ENCODE results near the gene ZBTB7A.
A peak's percentile ranks its signal among the peaks of the same experiment; 100 is the strongest.
"Not testable (repeated sequence)": the region's sequence is repeated elsewhere in the genome, so short reads cannot be mapped to it uniquely, and the experiment has no call there.

The ZBTB7A gene

DNA sequence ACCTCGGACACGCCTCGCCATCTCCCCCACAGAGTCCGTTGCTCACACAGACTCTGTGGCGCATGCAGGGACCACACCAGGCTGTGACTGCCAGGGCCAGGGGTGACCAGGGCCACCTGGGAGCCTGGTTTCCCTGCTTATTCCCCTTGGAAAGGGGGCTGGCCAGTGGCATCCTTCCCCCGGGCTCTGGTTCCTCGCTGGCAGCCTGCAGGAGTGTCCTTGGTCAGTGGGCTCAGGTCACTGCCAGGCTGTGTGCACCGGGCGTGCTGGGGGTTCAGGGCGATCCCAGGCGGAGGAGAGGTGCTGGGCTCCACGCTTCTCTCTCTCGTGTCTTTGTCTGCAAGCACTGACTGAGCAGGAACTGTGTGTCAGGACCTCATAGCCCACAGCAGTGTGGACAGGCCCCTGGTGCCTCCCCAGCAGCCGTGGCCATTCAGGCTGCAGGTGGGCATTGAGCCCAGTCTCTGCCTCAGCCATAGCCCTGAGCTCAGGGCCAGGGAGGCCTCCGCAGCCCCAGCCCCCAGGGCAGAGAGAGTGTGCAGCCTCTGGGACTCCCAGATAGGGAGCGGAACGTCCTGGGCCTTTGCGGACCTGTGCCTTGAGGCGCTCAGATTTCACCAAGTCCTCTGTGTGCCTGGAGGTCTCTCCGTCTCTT lies 52.7 kb downstream of the ZBTB7A start:
- DNase-seq, result no peak

DNA sequence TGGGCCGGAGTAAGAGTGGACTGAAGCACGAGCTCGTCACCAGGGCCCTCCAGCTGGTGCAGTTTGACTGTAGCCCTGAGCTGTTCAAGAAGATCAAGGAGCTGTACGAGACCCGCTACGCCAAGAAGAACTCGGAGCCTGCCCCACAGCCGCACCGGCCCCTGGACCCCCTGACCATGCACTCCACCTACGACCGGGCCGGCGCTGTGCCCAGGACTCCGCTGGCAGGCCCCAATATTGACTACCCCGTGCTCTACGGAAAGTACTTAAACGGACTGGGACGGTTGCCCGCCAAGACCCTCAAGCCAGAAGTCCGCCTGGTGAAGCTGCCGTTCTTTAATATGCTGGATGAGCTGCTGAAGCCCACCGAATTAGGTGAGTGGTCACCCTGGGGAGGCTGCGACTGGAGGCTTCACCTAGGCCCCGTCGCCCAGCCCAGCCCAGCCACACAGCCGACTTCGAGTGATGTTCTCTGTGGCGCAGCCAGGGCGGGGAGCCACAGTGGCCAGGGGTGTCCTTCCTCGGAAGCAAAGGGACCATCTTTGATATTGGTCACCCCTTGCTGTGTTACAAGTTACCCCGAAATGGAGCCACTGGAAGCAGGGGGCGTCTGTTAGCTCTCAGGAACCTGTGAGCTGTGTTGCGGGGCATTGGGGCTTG lies 53.6 kb downstream of the ZBTB7A start:
- DNase-seq, result no peak

DNA sequence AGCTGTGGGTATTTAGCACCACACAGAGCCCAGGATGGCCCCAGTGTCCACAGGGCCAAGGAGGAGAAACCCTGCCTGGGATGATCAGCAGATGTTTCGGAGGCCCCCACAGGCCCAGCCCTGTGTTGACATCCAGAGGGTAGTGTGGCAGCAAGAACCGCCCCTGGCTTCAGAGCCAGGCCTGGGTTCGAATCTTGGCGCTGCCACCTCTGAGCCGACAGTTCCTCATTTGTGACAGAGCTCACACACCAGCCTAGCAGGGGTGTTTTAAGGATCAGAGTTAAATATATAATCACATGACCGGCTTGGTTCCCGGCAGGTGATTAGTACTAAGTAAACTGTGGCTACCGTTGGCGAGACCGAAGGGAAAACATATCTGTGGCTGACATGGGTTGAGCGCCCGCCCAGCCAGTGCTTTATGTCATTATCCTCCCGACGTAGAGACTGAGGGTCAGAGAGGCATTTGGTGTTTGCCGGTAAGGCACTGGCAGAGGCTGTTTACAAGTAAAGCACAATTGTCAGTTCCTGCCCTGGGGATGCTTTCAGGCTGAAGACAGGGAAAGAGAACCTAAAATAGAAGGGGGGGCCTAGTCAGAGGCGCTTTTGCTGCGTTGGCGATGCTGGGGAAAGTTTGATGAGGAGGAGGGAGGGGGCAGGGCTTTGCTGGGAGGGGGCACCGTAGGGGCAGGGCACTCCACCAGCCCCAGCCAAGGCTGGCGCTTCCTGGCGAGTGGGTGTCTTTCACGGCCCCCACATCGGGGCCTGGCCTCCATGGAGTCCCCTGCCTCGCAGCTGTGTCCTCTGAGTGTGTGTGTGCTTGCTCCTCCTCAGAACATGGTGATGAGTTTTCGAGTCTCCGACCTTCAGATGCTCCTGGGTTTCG lies 54.4 kb downstream of the ZBTB7A start:
- no peak for DNase-seq

DNA sequence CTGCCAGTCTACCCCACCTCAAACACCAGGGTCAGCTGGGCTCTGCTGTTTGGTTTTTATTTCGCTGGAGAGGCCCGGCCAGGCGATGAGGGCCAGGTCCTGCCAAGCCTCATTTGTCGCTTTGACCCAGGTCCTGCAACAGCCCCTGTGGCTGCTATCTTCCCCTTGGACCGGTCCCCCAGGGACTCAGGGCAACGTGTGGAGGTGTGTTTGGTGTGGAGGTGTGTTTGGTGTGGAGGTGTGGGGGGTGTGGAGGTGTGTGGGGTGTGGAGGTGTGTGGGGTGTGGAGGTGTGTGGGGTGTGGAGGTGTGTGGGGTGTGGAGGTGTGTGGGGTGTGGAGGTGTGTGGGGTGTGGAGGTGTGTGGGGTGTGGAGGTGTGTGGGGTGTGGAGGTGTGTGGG lies 55.3 kb downstream of the ZBTB7A start:
- not testable (repeated sequence) for DNase-seq

DNA sequence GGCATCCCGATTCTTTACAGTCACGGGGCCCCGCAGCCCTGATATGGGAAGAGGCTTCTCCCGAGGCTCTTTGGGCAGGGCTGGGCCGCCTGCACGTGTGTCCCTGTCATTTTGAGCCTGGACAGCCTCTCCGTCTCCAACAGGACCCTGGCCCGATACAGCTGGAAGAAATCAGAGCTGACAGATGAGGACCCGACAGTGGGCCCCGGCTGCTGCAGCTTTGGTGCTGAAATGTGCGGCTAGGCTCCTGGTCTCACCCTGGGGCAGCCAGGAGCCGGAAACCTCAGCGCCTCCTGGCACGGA lies 55.9 kb downstream of the ZBTB7A start:
- no peak for DNase-seq

DNA sequence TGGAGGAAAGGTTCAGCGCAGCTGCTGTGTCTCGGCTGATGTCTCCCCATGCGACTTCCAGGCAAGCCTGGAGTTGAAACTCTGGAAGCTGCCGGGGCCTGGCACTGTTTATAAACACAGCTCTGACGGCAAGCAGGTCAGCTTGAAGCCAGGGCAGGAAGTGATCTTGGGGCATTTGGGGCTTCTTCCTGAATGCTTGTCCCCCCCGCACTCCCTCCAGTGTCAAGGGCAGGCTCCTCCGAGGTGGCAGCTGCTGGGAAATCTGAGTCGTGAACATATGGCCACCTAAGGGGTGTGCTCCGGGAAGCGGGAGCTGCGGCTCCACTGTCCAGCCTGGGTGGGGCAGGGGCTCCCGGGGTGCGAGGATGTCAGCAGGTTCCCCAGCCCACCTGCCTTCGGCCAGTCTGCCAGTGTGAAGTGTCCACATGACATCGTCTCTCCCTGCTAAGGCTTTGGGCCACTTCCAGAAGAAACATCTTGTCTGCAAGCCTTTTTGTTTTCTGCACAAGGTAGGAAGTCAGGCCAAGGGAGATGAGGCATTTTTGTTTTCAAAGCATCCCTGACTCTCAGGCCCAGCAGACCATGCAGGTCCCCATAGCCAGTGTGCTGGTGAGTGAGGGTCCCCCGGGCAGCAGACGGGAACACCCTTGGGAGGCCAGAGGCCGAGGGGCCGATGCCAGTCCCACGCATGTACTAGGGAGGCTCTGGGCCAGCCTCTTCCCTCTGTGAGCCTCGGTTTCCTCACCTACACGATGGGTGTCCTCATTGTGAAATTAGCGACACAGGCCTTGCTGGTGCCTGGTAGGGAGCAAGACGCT lies 56.5 kb downstream of the ZBTB7A start:
- no peak for DNase-seq

DNA sequence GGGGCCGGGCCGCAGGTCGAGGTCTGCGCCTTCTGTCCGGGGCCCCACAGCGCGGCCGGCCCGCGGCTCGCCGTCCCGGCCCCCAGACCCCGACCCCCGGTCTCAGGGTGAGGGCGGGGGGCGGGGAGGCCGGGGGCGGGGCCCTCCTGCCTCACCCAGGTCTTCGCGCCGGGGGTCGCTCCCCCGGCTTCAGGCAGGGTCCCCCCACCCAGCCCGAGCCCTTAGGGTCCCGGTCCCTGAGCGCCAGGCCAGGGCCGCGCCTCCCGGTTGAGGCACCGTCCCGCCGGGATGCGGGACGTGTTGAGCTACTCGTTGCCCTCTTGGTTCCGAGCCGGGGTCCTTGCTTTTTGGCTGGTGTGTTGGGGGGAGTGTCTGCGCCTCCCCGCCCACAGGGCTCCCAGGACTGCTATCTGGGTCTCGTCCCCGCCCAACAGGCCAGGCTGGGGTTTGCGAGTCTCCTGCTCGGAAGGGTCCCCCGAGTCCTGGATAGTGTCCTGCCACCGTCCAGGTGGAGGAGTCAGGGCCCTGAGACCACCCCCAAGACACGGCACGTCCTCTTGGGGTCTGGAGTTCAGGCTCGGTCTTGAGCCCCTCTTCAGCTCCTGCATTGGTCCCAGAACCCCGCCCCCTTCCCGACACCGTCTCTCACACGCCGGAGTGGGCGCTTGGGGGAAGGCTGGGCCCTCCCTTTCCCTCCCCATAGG lies 58.7 kb downstream of the ZBTB7A start:
- peak; percentile 43 for DNase-seq

DNA sequence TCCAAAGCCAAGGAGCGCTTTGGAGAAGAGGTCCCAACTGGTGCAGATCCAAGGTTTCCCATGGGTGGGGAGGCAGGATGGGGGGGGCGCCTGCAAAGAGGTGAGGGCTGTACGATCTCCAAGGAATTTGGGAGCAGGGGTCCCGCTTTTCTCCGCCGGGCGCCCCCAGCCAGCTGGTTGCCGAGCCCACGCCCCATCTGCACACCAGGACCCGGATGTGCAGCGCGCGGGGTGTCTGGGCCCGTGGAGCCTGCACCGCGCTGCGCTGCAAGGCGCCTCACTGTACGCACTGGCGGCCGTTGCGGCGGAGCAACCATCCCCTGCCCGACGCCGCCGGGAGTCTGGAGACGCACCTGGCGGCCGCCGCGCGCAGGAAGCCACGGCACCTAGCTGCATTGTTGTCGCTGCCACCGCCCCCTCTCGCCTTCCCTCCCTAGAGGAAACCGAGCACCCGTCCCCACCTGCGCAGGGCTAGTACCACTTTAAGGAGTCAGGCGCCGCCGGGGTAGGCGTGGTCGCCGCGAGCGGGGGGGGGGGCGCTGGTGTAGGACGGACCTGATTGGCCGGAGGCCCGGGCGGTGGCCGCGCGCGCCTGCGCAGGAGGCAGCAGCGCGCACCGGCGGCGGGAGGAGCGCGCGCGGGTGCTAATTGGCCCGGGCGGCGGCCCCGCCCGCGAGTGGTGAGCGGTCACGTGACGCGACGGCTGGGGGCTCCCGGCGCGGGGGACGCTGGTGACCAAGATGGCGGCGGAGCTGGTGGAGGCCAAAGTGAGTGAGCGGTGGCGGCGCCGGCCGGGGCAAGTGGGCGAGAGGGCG lies 59.5 kb downstream of the ZBTB7A start, which contains the start of gene PIAS4:
PIAS4 (plus strand) TSS at position 716 of the 815 bp plus-strand sequence; CDS start at position 741, 25 bp downstream.
- DNase-seq, result peak; percentile 99

DNA sequence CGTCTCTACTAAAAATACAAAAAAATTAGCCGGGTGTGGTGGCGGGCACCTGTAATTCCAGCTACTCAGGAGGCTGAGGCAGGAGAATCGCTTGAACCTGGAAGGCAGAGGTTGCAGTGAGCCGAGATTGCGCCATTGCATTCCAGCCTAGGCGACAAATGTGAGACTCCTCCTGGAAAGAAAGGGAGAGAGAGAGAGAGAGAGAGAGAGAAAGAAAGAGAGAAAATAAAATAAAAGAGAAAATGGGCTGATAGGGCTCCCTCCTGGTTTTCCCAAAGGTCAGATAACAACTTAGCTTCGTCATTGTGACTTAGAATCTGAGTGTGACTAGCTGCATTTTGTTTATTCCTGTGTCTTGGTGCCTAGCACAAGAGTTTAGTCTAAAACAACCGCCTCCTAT lies 61.3 kb downstream of the ZBTB7A start:
- not testable (repeated sequence) for DNase-seq

DNA sequence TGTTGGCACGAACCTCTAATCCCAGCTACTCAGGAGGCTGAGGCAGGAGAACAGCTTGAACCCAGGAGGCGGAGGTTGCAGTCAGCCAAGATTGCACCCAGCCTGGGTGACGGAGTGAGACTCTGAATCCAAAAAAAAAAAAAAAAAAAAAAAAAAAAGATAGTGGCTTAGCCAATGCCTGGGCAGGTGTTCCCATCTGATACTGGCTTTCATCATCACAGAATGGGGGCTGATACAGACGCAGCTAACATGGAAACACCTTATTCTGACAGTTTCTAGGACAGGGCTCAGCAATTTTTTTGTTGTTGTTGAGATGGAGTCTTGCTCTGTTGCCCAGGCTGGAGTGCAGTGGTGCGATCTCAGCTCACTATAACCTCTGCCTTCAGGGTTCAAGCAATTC lies 65.9 kb downstream of the ZBTB7A start:
- DNase-seq, result not testable (repeated sequence)

DNA sequence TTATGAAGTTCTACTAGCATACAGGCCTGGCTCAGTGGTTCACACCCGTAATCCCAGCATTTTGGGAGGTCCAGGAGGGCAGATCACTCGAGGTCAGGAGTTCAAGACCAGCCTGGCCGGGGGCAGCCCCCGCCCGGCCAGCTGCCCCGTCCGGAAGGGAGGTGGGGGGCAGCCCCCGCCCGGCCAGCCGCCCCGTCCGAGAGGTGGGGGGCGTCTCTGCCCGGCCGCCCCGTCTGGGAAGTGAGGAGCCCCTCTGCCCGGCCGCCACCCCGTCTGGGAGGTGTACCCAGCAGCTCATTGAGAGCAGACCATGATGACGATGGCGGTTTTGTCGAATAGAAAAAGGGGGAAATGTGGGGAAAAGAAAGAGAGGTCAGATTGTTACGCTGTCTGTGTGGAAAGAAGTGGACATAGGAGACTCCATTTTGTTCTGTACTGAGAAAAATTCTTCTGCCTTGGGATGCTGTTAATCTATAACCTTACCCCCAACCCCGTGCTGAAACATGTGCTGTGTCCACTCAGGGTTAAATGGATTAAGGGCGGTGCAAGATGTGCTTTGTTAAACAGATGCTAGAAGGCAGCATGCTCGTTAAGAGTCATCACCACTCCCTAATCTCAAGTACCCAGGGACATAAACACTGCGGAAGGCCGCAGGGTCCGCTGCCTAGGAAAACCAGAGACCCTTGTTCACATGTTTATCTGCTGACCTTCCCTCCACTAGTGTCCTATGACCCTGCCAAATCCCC lies 67.9 kb downstream of the ZBTB7A start:
- DNase-seq, result not testable (repeated sequence)

DNA sequence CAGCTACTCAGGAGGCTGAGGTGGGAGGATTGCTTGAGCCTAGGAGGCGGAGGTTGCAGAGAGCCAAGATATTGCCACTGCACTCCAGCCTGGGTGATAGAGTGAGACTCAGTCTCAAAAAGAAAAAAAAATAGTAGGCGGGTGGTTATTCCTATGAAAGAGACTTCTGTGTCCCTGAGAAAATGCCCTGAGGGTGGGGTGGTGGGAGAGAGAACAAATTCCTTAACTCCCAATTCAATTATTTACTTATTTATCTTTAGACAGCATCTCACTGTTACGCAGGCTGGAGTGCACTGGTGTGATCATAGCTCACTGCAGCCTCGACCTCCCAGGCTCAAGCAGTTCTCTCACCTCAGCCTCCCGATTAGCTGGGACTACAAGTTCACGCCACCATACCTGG lies 71.1 kb downstream of the ZBTB7A start:
- no peak for DNase-seq

All from CD4-positive, alpha-beta T cell treated with Interleukin-17A for 4 hours (primary cell).